HCT116 (cell line): ENCODE measurements around the gene SOCS3. TPM values are rescaled to one million over a fixed set of nuclear protein-coding genes. Genes with fewer than 3 reads are reported as not detected.

Source experiments
- ATAC-seq: fragments of 200-7000 bp; cut with Tn5 transposase; 2 replicates; pipeline ENCODE4 v1.9.1; 2020; ENCODE audit warnings: mild to moderate bottlenecking, moderate library complexity
- BruUV-seq: library from RNA; stranded (reverse); fragments of 400-500 nt; replicated peaks from 2 replicates; lab custom pipeline; 2021; lab: Mats Ljungman, UMichigan
- CTCF ChIA-PET: fragments of 300-600 bp; sonication (Branson Sonifier 250); formaldehyde crosslinking; loops from one replicate; lab custom pipeline; 2021; ENCODE audit warnings: antibody characterized with exemption; lab: Charles Lee
- POLR2A ChIA-PET: fragments of 300-600, 350-600 bp; sonication (Branson Sonifier 250); formaldehyde crosslinking; loops from one replicate; lab custom pipeline; 2021; ENCODE audit warnings: antibody characterized with exemption; lab: Charles Lee
- RAD21 ChIA-PET, 2 experiments: fragments of 300-600 bp; sonication (Branson Sonifier 250); formaldehyde crosslinking; loops; one replicate each; lab custom pipeline; 2023; ENCODE audit warnings: low total read pairs in 2 of 2; ENCODE audit not compliant: uncharacterized antibody in 2 of 2, unreplicated experiment in 2 of 2, low non-redundant PET in 1 of 2; lab: Charles Lee
- DNase-seq: peaks from one replicate; pipeline ENCODE4 v3.0.0-alpha.2; 2010; ENCODE audit warnings: low read depth, low spot score
- H2AFZ ChIP-seq: fragments of 200-600 bp; shearing (Covaris generic), sonication (generic); 2 replicates; pipeline ENCODE4 v1.6.1; 2017; ENCODE audit warnings: low read depth, mixed run types, mixed read lengths, antibody characterized with exemption, low read length; ENCODE audit not compliant: poor library complexity, severe bottlenecking
- H3K27ac ChIP-seq: 2 replicates; pipeline ENCODE4 v1.5.1; 2012; ENCODE audit warnings: low read depth, low read length
- H3K27me3 ChIP-seq: fragments of 200-600 bp; sonication (generic); 2 replicates; pipeline ENCODE4 v1.6.1; 2016; ENCODE audit warnings: mixed run types, low read length, mixed read lengths; ENCODE audit not compliant: insufficient read depth
- H3K36me3 ChIP-seq, 2 experiments: fragments of 200-500 bp in 1 of 2; fragments of 200-600 bp in 1 of 2; sonication (Bioruptor generic) in 1 of 2; sonication (generic) in 1 of 2; 2 replicates each; pipeline versions ENCODE4 v1.5.1 to v1.6.1; 2014 to 2016; ENCODE audit warnings: low read length in 2 of 2, inconsistent platforms in 1 of 2, mixed read lengths in 1 of 2, mixed run types in 1 of 2; ENCODE audit not compliant: insufficient read depth in 2 of 2, control insufficient read depth in 1 of 2
- H3K4me1 ChIP-seq, 2 experiments: fragments of 200-600 bp in 1 of 2; sonication (generic) in 1 of 2; 2 replicates each; pipeline versions ENCODE4 v1.5.1 to v1.6.1; 2012 to 2017; ENCODE audit warnings: low read length in 2 of 2, inconsistent platforms in 1 of 2, mild to moderate bottlenecking in 1 of 2, mixed read lengths in 1 of 2, mixed run types in 1 of 2, moderate library complexity in 1 of 2; ENCODE audit not compliant: insufficient read depth in 2 of 2, control insufficient read depth in 1 of 2
- H3K4me2 ChIP-seq: fragments of 200-600 bp; sonication (generic); 2 replicates; pipeline ENCODE4 v1.6.1; 2017; ENCODE audit warnings: mixed run types, low read length, mixed read lengths
- H3K4me3 ChIP-seq, 2 experiments: fragments of 200-600 bp in 1 of 2; sonication (generic) in 1 of 2; replicated peaks in 1 of 2; 2 replicates each; pipeline ENCODE4 v1.5.1; 2011 to 2016; ENCODE audit warnings: low read length in 2 of 2, control low read depth in 1 of 2, low read depth in 1 of 2, mild to moderate bottlenecking in 1 of 2, mixed read lengths in 1 of 2, mixed run types in 1 of 2
- H3K79me2 ChIP-seq: fragments of 200-600 bp; sonication (generic); 2 replicates; pipeline ENCODE4 v1.6.1; 2017; ENCODE audit warnings: mild to moderate bottlenecking, mixed run types, low read length, moderate library complexity, mixed read lengths; ENCODE audit not compliant: insufficient read depth
- H3K9ac ChIP-seq: fragments of 200-600 bp; sonication (generic); 2 replicates; pipeline ENCODE4 v1.6.1; 2016; ENCODE audit warnings: low read length, mixed read lengths
- H3K9me2 ChIP-seq: fragments of 200-600 bp; sonication (generic), shearing (Covaris generic); 2 replicates; pipeline ENCODE4 v1.6.1; 2017; ENCODE audit warnings: mixed run types, mild to moderate bottlenecking, moderate library complexity; ENCODE audit not compliant: insufficient read depth
- H3K9me3 ChIP-seq, 2 experiments: fragments of 200-500 bp in 1 of 2; fragments of 200-600 bp in 1 of 2; sonication (Bioruptor generic) in 1 of 2; sonication (generic) in 1 of 2; 2 replicates each; pipeline ENCODE4 v1.6.1; 2014 to 2017; ENCODE audit warnings: low read length in 2 of 2, mixed read lengths in 2 of 2, inconsistent platforms in 1 of 2, low read depth in 1 of 2, mild to moderate bottlenecking in 1 of 2, mixed run types in 1 of 2, moderate library complexity in 1 of 2; ENCODE audit not compliant: control insufficient read depth in 1 of 2, insufficient read depth in 1 of 2
- H4K20me1 ChIP-seq: fragments of 200-600 bp; sonication (generic), shearing (Covaris generic); 2 replicates; pipeline ENCODE4 v1.6.1; 2017; ENCODE audit warnings: mixed run types, mild to moderate bottlenecking, moderate library complexity; ENCODE audit not compliant: insufficient read depth
- ATF3 ChIP-seq: IDR thresholded peaks from 2 replicates; pipeline ENCODE4 v1.6.1; 2012
- CTCF ChIP-seq, 3 experiments: fragments of 200-600 bp in 1 of 3; sonication (generic) in 1 of 3; IDR thresholded peaks in 2 of 3; conservative IDR thresholded peaks in 1 of 3; 2 replicates each; pipeline ENCODE4 v1.5.1; 2012 to 2017; ENCODE audit warnings: low read depth in 2 of 3, low read length in 2 of 3, antibody characterized with exemption in 1 of 3, borderline replicate concordance in 1 of 3, control low read depth in 1 of 3, mild to moderate bottlenecking in 1 of 3, mixed read lengths in 1 of 3, mixed run types in 1 of 3, moderate library complexity in 1 of 3; ENCODE audit not compliant: insufficient read depth in 1 of 3
- ELF1 ChIP-seq: IDR thresholded peaks from 2 replicates; pipeline ENCODE4 v1.6.1; 2012; ENCODE audit warnings: low read depth, borderline replicate concordance
- EZH2phosphoT487 ChIP-seq: fragments of 200-600 bp; IDR thresholded peaks from 2 replicates; pipeline ENCODE4 v1.6.1; 2018; ENCODE audit warnings: antibody characterized with exemption, borderline replicate concordance
- SIN3A ChIP-seq: IDR thresholded peaks from 2 replicates; pipeline ENCODE4 v1.6.1; 2012; ENCODE audit warnings: low read depth
- SP1 ChIP-seq: IDR thresholded peaks from 2 replicates; pipeline ENCODE4 v1.6.1; 2012; ENCODE audit warnings: low read depth
- intact Hi-C: fragments of 100-400 bp; cut with micrococcal nuclease; formaldehyde crosslinking; loops from 2 replicates; pipeline ENCODE4 v1.10.0; 2022
- total RNA-seq: library from RNA; stranded (reverse); gene quantifications from one replicate; pipeline ENCODE4 v1.2.1, GENCODE V29; 2021; ENCODE audit not compliant: unreplicated experiment

The SOCS3 gene
- total RNA-seq, 1 experiment from 2014 or later = 26.7 TPM

- RAD21 ChIA-PET = interaction anchor here in 1 of 2 experiments (1.8 kb wide), 1 partner anchor 16 kb away, joined by 8 read pairs; no protein-coding TSS in a partner anchor
Observed at GRCh38 chr17:78344666-78345065, 15.2 kb downstream of the SOCS3 start.

More at GRCh38 chr17:78344666-78345065, 15.2 kb downstream of the SOCS3 start:
- Histone ChIP-seq H3K9me3 (no peaks in the 10 kb centered on the region), H4K20me1 (no peaks in the 10 kb centered on the region), H3K9ac (0 out of 2 replicates have a peak overlapping the region, but pooled peaks have one; percentile 5), H3K4me2 (peak overlapping the region; percentile 94), H3K36me3 (no peaks in the 10 kb centered on the region), H3K27me3 (no peaks in the 10 kb centered on the region), H3K79me2 (no peaks in the 10 kb centered on the region), H3K27ac (peak overlapping the region; percentile 98; the same call in 1 of the 2 replicates), H3K4me1 (peaks cover 40 to 79% of the 10 kb centered on the region in 2 experiments), H3K9me2 (no peaks in the 10 kb centered on the region), H3K4me3 (no peak overlapping the region), H2AFZ (no peak overlapping the region)
- CTCF ChIA-PET = interaction anchor here (1.4 to 2.4 kb wide), 4 partner anchors 16 to 31 kb away, joined by 4 to 13 read pairs (median 8); partner anchors contain the start of gene SOCS3
- POLR2A ChIA-PET = interaction anchor here (0.6 to 1.3 kb wide), 3 partner anchors 9 to 202 kb away, joined by 3 to 4 read pairs (median 3); no protein-coding TSS in a partner anchor
- DNase-seq (no peak), ATAC-seq (no peak)
- no TSS peak for BruUV-seq
- TF ChIP-seq EZH2phosphoT487 (no peak), SP1 (no peak), SIN3A (no peak), ELF1 (no peak), CTCF (IDR thresholded peaks at IDR 0.05 in 2 of 3, conservative IDR thresholded peaks at IDR 0.05 in 1 of 3; ENCODE audit: borderline replicate concordance in 1 of 3, insufficient read depth in 1 of 3, low read depth in 2 of 3, low read length in 2 of 3) (no peak), ATF3 (no peak)
- intact Hi-C loops = no loop called here
